Stimulated activated CD4-positive, alpha-beta T cell treated with anti-CD3 and anti-CD28 coated beads, Interleukin-12 subunit alpha, Interleukin-12 subunit beta, amount 100 ng/mL, for 4 hours (primary cell): ENCODE data around the gene HOXC11.

Source experiments
- DNase-seq: peaks from one replicate; pipeline ENCODE4 v3.0.0-alpha.2; 2020

The HOXC11 gene

DNA sequence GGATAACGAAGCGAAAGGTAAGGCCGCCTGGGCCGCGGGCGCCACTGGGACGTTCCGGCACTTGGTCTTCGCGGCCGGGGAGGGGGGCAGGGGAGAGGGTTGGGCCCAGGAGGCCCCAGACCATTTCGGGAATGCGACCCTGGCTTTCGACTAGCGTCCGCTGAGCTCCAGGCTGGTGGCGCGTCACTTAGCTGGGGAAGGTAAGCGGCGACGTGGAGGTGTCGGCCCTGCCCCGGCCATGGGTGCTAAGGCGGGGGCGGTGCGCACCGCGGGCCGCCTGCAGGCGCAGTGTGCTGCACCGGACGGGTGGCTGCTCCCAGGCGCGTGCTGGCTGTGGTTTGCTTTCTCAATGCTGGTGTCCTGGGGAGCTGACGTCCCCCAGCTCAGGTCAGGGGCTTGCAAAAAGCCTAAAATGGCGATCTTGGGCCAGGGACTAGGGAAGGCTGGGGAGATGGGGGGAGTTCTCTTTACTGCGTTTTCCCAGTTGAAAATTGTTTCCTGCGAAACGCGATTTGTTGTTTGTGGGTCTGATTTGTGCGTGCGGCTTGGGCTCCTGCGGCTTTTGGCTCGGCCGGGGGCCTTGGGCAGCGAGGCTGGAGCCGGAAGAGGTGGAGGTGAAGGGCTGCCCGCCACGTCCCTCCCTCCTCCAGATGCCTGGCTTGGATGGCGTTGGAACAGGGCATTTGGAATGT lies 13.2 kb downstream of the HOXC11 start:
- DNase-seq: no peak

DNA sequence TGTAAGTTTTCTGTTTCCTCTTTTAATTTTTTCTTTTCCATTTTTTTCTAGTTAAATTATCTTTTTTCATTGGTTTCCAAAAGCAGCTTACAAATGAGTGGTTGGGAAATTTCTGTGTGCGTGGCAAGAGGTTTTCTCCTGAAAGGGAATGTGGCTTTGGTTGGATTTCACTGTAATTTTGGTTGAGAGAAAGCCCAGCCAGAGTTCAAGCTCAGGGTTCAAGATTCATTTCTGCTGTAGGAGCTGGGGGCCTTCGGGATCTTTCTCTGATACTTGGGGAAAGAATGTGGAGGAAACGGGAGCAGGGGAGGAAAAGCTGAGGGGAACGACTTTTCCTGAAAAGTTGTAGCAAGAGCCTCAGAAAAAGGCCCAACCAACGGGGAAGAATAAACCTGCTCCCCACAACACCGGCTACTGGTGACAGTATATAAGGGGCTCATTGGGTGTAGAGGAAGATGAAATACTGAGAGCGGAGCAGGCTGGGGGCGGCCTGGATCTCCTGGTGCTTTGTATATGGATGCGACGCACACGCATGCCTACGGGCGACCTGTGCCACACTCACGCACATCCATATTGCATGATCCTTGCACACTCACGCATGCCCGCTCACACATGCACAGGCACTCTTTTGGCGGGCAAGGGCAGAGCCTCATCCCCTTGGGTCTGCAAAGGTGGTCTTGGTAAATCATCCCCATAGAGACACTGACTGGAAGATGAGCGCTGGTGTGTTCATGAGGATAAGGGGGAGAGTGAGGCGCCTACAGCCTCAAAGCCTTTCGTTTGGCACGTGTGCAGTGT lies 14.0 kb downstream of the HOXC11 start:
- DNase-seq: no peak

GRCh38 chr12:53987787-53988230 lies 14.9 kb downstream of the HOXC11 start:
- DNase-seq: no peak

DNA sequence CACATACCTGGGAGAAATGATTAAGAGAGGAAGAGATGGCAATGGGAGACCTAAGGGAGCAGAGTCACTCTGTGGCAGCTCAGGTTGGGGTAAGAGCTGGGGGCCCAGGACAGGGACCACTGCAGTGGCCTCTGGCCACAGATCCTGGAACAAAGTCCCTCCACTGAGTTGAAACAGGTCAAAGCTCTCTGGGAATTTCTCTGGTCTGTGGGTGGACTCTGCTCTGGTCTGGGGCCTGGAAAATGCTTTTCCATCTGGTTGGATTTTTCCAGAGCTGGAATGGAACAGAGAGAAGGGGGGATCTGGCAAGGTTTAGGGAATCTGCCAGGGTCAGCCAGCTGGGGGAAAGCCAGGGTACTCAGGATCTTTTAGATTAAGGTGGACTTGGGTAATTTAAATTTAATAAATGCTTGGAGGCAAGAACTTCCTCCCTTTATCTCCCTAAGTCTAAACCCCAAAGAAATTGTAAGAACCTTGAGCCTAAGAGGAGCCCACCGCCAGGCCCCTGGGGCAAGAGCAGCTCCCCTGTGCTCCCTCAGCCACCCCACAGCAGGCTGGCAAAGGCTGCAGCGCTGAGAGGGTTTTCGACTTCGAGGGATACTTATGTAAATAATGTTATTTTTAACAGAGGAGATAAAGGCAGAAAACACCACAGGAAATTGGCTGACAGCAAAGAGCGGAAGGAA lies 15.8 kb downstream of the HOXC11 start:
- DNase-seq: no peak

GRCh38 chr12:53989227-53990113 lies 16.5 kb downstream of the HOXC11 start:
- DNase-seq: no peak

DNA sequence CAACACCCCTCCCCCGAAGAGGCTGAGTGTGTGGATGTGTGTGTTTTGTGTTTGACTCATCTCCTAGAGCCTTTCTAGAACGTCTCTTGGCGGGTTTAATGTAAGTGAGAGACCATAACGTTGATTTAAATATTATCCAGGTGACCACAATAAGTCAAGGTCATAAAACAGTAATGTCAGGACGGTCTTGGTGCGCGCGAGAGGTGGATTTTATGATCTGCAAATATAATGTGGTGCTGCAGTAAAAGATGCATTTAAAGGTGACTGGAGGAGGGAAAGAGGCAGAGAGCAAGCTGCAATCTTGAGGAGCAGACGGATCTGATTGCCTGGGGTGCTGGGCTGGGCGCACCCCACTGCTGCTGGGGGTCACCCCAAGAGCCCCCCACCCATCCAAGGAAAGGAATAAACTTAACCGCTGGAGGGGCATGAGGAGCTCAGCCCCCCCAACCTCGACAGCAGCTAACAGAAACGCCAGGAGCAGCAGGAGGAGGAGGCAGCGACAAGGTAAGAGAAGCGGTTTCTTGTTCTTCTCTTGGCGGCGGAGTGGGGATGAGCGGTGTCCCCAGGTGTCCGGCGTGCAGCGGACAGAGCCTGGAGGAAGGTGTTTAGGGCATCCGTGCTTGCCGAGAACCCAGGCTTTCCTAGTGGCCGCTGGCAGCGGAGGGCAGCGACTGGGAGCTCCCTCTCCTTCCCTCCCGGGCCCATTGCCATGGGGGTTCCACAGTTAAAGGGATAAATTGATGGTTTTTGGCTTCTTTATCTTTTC lies 17.6 kb downstream of the HOXC11 start:
- no peak for DNase-seq

DNA sequence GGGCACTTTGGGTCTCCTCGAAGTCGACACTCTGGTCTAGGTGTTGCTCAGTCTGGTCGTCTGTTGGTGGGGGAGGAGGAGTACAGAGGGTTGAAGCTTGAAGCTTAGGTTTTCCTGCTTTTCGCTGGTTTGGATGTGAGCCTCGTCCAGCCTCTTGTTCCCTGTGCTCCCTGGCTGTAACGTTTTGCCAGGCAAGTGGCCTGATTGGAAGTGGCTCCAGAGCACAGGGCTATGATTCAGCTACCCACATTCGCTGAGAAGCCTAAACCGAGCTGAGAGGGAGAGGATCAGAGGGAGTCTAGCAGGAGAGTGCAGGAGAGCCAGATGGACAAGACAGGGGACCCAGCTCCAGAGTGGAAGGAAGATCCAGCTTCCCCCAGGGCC lies 18.1 kb downstream of the HOXC11 start:
- DNase-seq: no peak

- DNase-seq: no peak
These were observed 19.5 kb downstream of the HOXC11 start for GRCh38 chr12:53992377-53992889.

GRCh38 chr12:53993162-53994008 lies 20.5 kb downstream of the HOXC11 start:
- no peak for DNase-seq

- no peak for DNase-seq
These were observed 21.0 kb downstream of the HOXC11 start for GRCh38 chr12:53994009-53994263.

DNA sequence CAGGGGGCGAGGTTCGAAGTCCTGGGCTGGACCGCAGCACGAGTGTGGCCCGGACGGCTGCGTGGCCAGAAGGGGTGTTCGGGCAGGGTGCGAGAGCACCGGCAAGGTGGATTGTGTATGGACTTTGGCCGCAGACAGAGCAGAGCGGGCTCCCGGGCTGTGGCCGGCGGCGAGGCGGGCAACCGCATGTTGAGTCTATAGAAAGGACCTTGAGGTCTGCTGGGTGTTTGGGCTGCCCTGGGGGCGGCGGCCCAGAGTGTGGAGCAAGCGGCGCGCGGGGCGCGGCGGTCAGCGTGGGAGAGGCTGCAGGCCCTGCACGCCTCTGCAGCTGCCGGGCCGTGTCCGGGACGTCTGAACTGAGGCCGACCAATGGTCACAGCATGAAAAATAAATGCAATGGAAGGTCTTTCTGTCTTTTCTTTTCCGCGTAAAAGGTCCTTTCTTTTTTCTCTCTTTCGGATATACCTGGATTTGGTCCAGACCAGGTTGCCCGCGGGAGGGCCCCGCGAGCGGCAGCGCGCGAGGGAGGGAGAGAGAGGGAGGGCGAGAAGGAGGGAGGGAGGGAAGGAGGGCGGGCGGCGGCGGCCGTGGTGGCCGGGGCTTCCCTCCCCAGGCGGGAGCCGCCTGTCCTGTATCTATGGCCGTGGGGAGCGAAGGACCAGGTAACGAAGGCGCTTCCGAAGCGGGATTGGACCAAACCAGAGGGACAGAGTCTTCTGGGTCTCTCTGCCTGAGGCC lies 21.5 kb downstream of the HOXC11 start:
- DNase-seq: no peak

DNA sequence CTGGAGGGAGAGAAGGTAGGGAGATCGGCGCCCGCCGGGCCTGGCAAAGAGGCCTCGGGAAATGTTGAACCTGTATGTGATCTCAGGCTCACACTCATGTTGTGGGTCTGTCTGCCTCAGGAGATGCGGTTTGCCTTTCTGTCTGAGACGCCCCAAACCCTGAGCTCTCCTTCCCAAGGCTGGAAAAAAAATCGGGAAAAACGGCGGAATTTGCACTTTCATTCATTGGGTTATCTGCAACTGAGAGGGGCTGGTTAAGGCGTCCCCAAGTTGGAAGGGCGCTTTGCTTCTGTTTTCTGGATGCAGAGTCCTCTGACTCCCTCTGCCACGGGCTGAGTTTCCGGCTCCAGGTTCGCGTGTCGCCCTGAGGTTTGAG lies 22.1 kb downstream of the HOXC11 start:
- no peak for DNase-seq

DNA sequence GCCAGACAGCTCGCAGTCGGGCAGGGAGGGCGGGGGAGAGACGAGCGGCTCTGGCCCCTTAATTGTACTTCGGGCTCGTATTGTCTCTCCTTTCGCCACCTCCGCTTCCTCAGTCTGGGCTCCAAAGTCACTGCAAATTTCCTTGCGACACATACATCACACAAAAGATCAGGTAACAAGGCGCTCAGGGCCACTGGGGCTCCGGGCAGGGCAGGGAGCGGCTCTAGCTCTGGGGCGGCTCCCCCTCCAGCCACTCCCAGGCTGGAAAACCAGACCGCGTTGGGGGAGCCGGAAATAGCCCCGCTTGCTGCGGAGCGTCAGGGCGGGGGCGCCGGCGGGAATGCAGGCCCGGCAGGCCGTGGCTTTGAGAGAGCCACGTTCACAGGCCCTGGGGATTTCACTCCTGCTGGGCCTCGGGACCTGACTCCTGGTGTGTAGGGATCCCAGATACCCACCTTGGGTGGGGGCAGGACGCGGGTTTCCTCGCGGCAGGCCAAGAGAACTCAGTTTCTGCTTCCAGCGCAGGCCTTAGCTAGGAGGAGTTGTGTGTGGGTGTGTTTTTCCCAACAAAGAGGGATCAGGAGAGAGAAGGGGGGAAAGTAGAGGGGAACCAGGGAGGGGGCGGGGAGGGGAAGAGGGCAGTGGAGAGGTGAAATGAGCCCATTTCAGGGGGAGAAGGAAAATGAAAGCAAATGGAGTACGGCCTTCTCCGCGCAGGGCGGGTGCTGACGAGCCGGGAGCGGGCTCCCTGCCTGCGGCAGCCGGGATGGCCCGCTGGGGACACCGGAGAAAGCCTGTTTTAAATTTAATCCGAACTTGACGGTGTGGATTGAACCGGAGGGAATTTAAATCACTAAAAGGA lies 22.7 kb downstream of the HOXC11 start:
- no peak for DNase-seq

GRCh38 chr12:53996240-53997203 lies 23.6 kb downstream of the HOXC11 start:
- no peak for DNase-seq

GRCh38 chr12:53997204-53998109 lies 24.5 kb downstream of the HOXC11 start:
- no peak for DNase-seq

GRCh38 chr12:53998110-53998899 lies 25.4 kb downstream of the HOXC11 start:
- DNase-seq: no peak
